Esophagus muscularis mucosa (tissue), 4 donors: ENCODE results near the gene MRPL18.

ENCODE experiments used
- CTCF ChIP-seq, 3 experiments: fragments of 200-600 bp in 2 of 3; fragments of 450-650 bp in 1 of 3; sonication (generic) in 2 of 3; IDR thresholded peaks; one replicate each; pipeline ENCODE4 v1.5.1; 2017 to 2019; ENCODE audit warnings: antibody characterized with exemption in 3 of 3, mild to moderate bottlenecking in 2 of 3, moderate library complexity in 1 of 3
- EP300 ChIP-seq: sonication (generic); formaldehyde crosslinking; IDR thresholded peaks from one replicate; pipeline ENCODE4 v1.6.1; 2017; ENCODE audit warnings: antibody characterized with exemption
- POLR2A ChIP-seq: fragments of 450-650 bp; IDR thresholded peaks from one replicate; pipeline ENCODE4 v1.6.1; 2017; ENCODE audit warnings: antibody characterized with exemption, moderate library complexity, mild to moderate bottlenecking, low read depth

GRCh38 chr6:159823953-159824352 is 33.7 kb downstream of the MRPL18 start:
- no peak for TF ChIP-seq EP300
- TF ChIP-seq CTCF (IDR thresholded peaks at IDR 0.05), result no peak
- no peak for TF ChIP-seq POLR2A
